ENCODE measurements around the gene TMEM145.

Gene TMEM145

GRCh38 chr19:42357290-42357689, 44.2 kb downstream of the TMEM145 start:
- no peak for DNase-seq (ENCODE audit: extremely low read depth in 1 of 2, low read depth in 1 of 2)

GRCh38 chr19:42360787-42361544, 47.9 kb downstream of the TMEM145 start:
- no peak for DNase-seq (ENCODE audit: extremely low read depth in 1 of 2, low read depth in 1 of 2)

- DNase-seq (ENCODE audit: extremely low read depth in 1 of 2, low read depth in 1 of 2), result no peak
Observed at GRCh38 chr19:42361545-42361910, 48.4 kb downstream of the TMEM145 start.

GRCh38 chr19:42362342-42362741, 49.2 kb downstream of the TMEM145 start:
- DNase-seq (ENCODE audit: extremely low read depth in 1 of 2, low read depth in 1 of 2), result no peak

GRCh38 chr19:42362891-42363440, 49.9 kb downstream of the TMEM145 start:
- no peak for DNase-seq (ENCODE audit: extremely low read depth in 1 of 2, low read depth in 1 of 2)

GRCh38 chr19:42363614-42364346, 50.7 kb downstream of the TMEM145 start:
- DNase-seq (ENCODE audit: extremely low read depth in 1 of 2, low read depth in 1 of 2), result no peak

- DNase-seq (ENCODE audit: extremely low read depth in 1 of 2, low read depth in 1 of 2), result no peak
Observed at GRCh38 chr19:42366673-42367072, 53.6 kb downstream of the TMEM145 start.

GRCh38 chr19:42367929-42368328, 54.8 kb downstream of the TMEM145 start:
- no peak for DNase-seq (ENCODE audit: extremely low read depth in 1 of 2, low read depth in 1 of 2)

- DNase-seq (ENCODE audit: extremely low read depth in 1 of 2, low read depth in 1 of 2), result no peak
Observed at GRCh38 chr19:42368360-42368759, 55.3 kb downstream of the TMEM145 start.

- DNase-seq (ENCODE audit: extremely low read depth in 1 of 2, low read depth in 1 of 2), result no peak
Observed at GRCh38 chr19:42368765-42369164, 55.7 kb downstream of the TMEM145 start.

GRCh38 chr19:42369433-42370067, 56.4 kb downstream of the TMEM145 start:
- DNase-seq (ENCODE audit: extremely low read depth in 1 of 2, low read depth in 1 of 2), result no peak

- no peak for DNase-seq (ENCODE audit: extremely low read depth in 1 of 2, low read depth in 1 of 2)
Observed at GRCh38 chr19:42370068-42370520, 57.0 kb downstream of the TMEM145 start.

- DNase-seq (ENCODE audit: extremely low read depth in 1 of 2, low read depth in 1 of 2), result no peak
Observed at GRCh38 chr19:42370626-42371175, 57.6 kb downstream of the TMEM145 start.

All from activated CD8-positive, alpha-beta memory T cell treated with anti-CD3 and anti-CD28 coated beads for 1 hour (primary cell).